GM20000 (cell line): ENCODE measurements around the gene IGF1R.

ENCODE experiments used
- DNase-seq: peaks from one replicate; pipeline ENCODE4 v3.0.0; 2012; ENCODE audit warnings: low spot score
- TF ChIP-seq, protein P1 (sequence below): IDR thresholded peaks from 2 replicates; pipeline ENCODE4 v1.5.1; 2012; ENCODE audit warnings: mild to moderate bottlenecking, control low read depth; ENCODE audit errors: extremely low read depth, missing control alignments

The IGF1R gene

DNA sequence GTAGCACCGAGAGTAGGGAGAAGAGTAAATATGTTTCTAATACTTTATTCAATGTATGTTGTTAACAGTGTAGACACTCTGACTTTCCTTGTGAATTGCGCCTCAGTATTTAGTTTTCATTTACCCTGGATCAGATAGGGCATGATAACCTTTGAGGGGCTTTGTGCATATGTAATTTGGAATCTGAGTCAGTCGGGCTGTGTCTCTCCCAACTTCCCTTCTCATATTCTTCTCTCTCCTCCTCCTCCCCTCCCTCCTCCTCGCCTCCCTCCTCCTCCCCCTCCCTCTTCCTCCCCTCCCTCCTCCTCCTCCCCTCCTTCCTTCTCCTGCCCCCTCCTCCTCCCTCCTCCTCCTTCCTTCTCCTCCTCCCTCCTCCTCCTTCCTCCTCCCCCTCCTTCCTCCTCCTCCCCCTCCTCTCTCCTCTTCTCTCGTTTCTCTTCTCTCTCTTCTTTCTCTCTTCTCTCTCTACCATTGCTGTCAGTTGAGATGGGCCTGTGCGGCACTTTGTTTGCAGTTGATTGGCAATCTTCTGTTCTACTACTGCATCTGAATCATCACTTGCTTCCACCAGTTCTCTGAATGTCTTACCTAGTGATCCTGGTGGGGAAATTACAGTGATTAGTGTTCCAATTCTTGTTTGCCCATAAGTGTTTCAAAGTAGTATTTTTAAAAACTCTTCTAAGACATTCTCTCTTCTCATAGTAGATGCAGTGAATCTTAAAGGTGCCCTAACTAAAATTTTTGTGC, 197.0 kb downstream of the IGF1R start:
- TF ChIP-seq, protein P1, sequence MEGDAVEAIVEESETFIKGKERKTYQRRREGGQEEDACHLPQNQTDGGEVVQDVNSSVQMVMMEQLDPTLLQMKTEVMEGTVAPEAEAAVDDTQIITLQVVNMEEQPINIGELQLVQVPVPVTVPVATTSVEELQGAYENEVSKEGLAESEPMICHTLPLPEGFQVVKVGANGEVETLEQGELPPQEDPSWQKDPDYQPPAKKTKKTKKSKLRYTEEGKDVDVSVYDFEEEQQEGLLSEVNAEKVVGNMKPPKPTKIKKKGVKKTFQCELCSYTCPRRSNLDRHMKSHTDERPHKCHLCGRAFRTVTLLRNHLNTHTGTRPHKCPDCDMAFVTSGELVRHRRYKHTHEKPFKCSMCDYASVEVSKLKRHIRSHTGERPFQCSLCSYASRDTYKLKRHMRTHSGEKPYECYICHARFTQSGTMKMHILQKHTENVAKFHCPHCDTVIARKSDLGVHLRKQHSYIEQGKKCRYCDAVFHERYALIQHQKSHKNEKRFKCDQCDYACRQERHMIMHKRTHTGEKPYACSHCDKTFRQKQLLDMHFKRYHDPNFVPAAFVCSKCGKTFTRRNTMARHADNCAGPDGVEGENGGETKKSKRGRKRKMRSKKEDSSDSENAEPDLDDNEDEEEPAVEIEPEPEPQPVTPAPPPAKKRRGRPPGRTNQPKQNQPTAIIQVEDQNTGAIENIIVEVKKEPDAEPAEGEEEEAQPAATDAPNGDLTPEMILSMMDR = no peak
- no peak for DNase-seq

DNA sequence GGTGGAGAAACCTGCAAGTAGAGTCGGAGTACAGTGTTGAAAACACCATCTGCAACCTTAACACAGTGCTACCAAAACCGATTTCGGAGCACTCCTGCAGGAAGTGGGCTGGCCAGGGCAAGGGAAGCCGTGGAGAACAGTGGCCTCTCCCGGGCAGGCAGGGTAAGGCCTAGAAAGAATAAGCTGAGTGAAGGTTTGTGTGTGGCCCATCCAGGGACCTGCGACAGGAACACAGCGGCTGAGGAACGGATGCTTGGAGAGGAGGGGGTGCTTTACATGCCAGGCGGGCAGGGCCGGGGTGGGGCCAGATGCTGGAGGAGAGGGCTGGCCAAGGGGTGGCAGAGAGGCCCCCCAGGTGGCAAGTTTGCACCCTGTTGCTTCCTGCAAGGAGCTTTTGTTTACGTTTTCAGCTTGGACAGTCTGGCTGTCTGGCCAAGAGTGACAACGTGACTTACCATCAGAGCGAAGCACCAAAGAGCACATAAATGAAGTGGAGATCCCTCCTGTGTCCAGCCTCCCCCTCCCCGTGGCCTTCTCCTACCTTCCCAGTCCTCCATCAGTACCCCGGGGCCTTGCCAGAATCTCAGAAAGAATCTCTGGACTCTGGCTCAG, 202.7 kb downstream of the IGF1R start:
- peak; percentile 60 for DNase-seq
- TF ChIP-seq, protein P1 = peak; percentile 31

GRCh38 chr15:98853161-98853560, 204.8 kb downstream of the IGF1R start:
- TF ChIP-seq, protein P1 = no peak
- peak; percentile 65 for DNase-seq

DNA sequence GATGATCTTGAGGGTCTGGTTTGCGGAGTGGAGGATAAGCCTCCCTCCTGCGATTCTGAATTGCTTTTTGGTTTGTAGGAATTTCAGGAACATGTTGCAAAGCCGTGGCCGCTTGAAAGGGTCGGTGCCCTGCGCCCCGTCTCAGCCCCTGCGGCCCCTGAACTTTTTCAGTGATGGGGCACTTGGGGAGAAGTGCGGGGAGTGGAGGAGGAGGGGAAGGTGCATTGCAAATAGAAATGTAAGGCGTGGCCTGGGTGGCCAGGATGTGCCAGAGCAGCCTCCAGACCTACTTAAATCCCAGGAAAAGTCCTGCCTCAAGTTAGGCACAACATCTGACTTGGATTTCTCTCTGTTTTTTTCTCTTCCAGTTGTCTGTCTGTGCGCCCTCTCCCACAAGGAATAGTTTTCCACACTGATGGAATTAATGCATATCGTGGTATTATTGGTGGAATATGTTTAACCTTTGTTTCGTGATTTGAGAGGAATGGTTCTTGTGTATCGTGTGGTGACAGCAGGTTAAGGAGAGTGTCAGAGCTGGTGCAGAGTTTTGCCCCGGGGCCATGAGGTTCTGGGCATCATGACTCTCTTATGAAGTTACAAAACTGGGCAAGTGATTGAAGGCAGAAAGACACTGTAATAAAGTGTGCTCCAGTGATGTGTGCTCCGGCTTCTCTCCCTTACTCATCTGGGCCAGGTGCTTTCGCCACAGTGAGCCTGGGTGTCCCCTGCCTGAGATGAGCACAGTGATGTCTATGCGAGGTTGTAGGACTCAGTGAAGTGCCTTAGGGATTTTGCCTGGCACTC, 205.5 kb downstream of the IGF1R start:
- no peak for DNase-seq
- TF ChIP-seq, protein P1 = no peak

DNA sequence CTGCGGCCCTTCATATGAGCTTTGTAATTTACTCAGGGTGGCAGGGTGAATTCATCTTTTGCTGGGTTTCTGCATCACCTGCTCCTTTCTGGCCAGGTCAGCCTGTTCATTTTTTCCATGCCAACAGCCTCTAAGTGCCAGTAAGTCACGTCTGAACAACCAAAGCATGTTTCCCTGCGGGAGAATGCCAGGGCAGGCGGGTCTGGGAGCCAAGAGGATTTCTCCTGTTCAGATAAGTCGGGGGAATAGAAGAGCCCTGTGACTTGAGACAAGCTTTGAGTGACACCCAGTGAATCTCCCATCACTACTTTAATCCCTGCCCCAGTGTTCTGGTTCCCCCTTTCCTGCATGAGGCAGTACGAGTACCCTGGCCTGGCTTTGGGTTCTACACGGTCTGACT, 206.2 kb downstream of the IGF1R start:
- TF ChIP-seq, protein P1 = no peak
- DNase-seq = no peak

- no peak for DNase-seq
- TF ChIP-seq, protein P1 = no peak
Observed at GRCh38 chr15:98855067-98855814, 206.9 kb downstream of the IGF1R start.
